HG02798 (cell line): ENCODE data around the gene CAPN10.
"Not testable (repeated sequence)": the region's sequence is repeated elsewhere in the genome, so short reads cannot be mapped to it uniquely, and the experiment has no call there.

Experiments
- ATAC-seq: cut with Tn5 transposase; IDR thresholded peaks from one replicate; pipeline ENCODE4 v1.9.1; 2021; ENCODE audit warnings: mild to moderate bottlenecking; ENCODE audit not compliant: unreplicated experiment, poor library complexity

Gene CAPN10

GRCh38 chr2:240586198-240586918, at the start of gene CAPN10:
Gene CAPN10 (plus strand): TSS chr2:240586734. CDS start chr2:240586912, 178 bp downstream.
- ATAC-seq: peak; percentile 68

- ATAC-seq: no peak
Observed at GRCh38 chr2:240538031-240538780, 48.3 kb upstream of the CAPN10 start.

- not testable (repeated sequence) for ATAC-seq
Observed at GRCh38 chr2:240539101-240539500, 47.4 kb upstream of the CAPN10 start.

GRCh38 chr2:240539906-240540305, 46.6 kb upstream of the CAPN10 start:
- ATAC-seq: no peak

GRCh38 chr2:240551288-240551687, 35.2 kb upstream of the CAPN10 start:
- ATAC-seq: no peak

GRCh38 chr2:240551811-240552210, 34.7 kb upstream of the CAPN10 start:
- no peak for ATAC-seq

- no peak for ATAC-seq
Observed at GRCh38 chr2:240553956-240554480, 32.5 kb upstream of the CAPN10 start.

- ATAC-seq: no peak
Observed at GRCh38 chr2:240554767-240555493, 31.6 kb upstream of the CAPN10 start.

- ATAC-seq: no peak
Observed at GRCh38 chr2:240555541-240556250, 30.8 kb upstream of the CAPN10 start.

- ATAC-seq: no peak
Observed at GRCh38 chr2:240556553-240557100, 29.9 kb upstream of the CAPN10 start.

- ATAC-seq: no peak
Observed at GRCh38 chr2:240557101-240557751, 29.3 kb upstream of the CAPN10 start.

- no peak for ATAC-seq
Observed at GRCh38 chr2:240557808-240558207, 28.7 kb upstream of the CAPN10 start, which contains the start of gene ANKMY1. Gene ANKMY1 (minus strand): TSS chr2:240557988. CDS start chr2:240557335, 653 bp downstream.

- no peak for ATAC-seq
Observed at GRCh38 chr2:240558236-240558761, 28.2 kb upstream of the CAPN10 start.

- ATAC-seq: no peak
Observed at GRCh38 chr2:240559286-240559685, 27.2 kb upstream of the CAPN10 start.

- ATAC-seq: peak; percentile 62
Observed at GRCh38 chr2:240560084-240560479, 26.5 kb upstream of the CAPN10 start, which contains the start of gene DUSP28. Gene DUSP28 (plus strand): TSS chr2:240560357. CDS start chr2:240560685, 328 bp downstream.

GRCh38 chr2:240560480-240561324, 25.8 kb upstream of the CAPN10 start:
- ATAC-seq: peak; percentile 70

GRCh38 chr2:240561325-240561971, 25.1 kb upstream of the CAPN10 start:
- peak; percentile 3 for ATAC-seq
